Upper lobe of left lung (tissue), 6 donors: ENCODE results near the gene SERF1B. TPM values are rescaled to one million over a fixed set of nuclear protein-coding genes. Genes with fewer than 3 reads are reported as not detected.

Experiments
- small RNA-seq, 4 donors: library from RNA; depleted of rRNA; stranded (forward); fragments of <200 nt; gene quantifications; one replicate each; pipeline ENCODE3, GENCODE V24; 2016
- total RNA-seq, 6 donors: library from RNA; depleted of rRNA in 4 of 6; stranded (reverse); fragments of >200 nt in 4 of 6; gene quantifications; one replicate each; pipeline versions ENCODE4 v1.1.0 to v1.2.1, GENCODE V29; 2016 to 2021
- donor health status: DM: no; HTN: no; CAD: no; lungs with moderate emphysema.
- donor health status: DM: no; HTN: yes; CAD: no; lungs with severe emphysema.

The SERF1B gene
- total RNA-seq, 6 donors from 2014 or later, result 5.2 to 46.2 (median 31.8) TPM

Small RNA genes lying within 50 kb of the gene (small RNA-seq; reads per million reads assigned to genes)
- gene CDH12P2, result 0 reads per million in 4 donors

Other genes with a start within 250 kb of the SERF1B start
- gene SMN2, start 24.4 kb downstream of the SERF1B start, total RNA-seq, result 10 to 100 TPM; 15.8 to 68.1 (median 34.6) TPM